Measurements from ENCODE around the gene F2RL3.

The F2RL3 gene

GRCh38 chr19:16851031-16851712 lies 37.6 kb upstream of the F2RL3 start:
- no peak for TF ChIP-seq CTCF (conservative IDR thresholded peaks at IDR 0.05; ENCODE audit: low read depth, low read length)
- DNase-seq (ENCODE audit: low read depth): no peak
- H3K4me3 ChIP-seq (ENCODE audit: low read length): no peak overlapping the region

DNA sequence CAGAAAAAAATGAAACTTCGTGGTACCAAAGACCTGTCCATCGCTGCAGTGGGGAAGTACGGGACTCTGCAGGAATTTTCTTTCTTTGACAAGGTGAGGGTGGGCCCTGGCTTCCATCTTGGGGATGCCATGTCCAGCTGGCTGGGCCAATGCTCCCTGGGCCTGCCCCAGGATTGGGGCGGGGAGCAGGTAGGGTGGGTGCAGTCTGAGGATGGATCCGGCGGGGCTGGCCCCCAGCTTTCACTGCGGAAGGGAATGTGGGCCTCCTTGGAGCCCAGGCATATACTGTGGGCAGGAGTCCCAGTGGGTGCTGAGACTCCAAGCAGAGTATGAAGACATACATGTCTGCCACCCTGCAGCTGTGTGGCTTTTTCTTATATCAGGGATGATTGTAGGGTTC lies 35.7 kb upstream of the F2RL3 start:
- TF ChIP-seq CTCF (conservative IDR thresholded peaks at IDR 0.05; ENCODE audit: low read depth, low read length): no peak
- no peak for DNase-seq (ENCODE audit: low read depth)
- no peak overlapping the region for H3K4me3 ChIP-seq (ENCODE audit: low read length)

- no peak for TF ChIP-seq CTCF (conservative IDR thresholded peaks at IDR 0.05; ENCODE audit: low read depth, low read length)
- no peak overlapping the region for H3K4me3 ChIP-seq (ENCODE audit: low read length)
- no peak for DNase-seq (ENCODE audit: low read depth)
Measured at GRCh38 chr19:16856091-16856490, 32.7 kb upstream of the F2RL3 start.

GRCh38 chr19:16859626-16860025 lies 29.2 kb upstream of the F2RL3 start:
- no peak overlapping the region for H3K4me3 ChIP-seq (ENCODE audit: low read length)
- no peak for TF ChIP-seq CTCF (conservative IDR thresholded peaks at IDR 0.05; ENCODE audit: low read depth, low read length)
- DNase-seq (ENCODE audit: low read depth): no peak

DNA sequence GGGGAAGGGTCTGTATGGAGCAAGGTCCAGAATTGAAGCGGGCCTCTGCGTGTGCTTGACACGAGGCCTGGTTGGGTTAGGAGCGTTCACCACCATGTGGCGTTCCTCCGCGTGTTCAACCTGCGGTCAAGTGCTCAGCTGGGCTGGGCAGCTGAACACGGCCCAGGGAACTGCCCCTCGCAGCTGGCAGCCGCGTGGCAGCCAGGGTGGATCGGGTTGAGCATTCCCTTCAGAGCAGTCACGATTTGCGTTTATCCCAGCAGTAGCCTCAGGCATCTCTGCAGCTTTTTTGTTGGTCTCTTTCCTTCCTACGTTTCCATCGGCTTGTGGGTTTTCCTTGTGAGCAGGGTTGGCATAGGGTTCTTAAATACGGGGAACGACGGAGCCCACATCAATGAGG lies 28.7 kb upstream of the F2RL3 start:
- no peak for TF ChIP-seq CTCF (conservative IDR thresholded peaks at IDR 0.05; ENCODE audit: low read depth, low read length)
- DNase-seq (ENCODE audit: low read depth): no peak
- H3K4me3 ChIP-seq (ENCODE audit: low read length): no peak overlapping the region

GRCh38 chr19:16861011-16861410 lies 27.8 kb upstream of the F2RL3 start:
- no peak overlapping the region for H3K4me3 ChIP-seq (ENCODE audit: low read length)
- no peak for TF ChIP-seq CTCF (conservative IDR thresholded peaks at IDR 0.05; ENCODE audit: low read depth, low read length)
- DNase-seq (ENCODE audit: low read depth): no peak

- DNase-seq (ENCODE audit: low read depth): no peak
- H3K4me3 ChIP-seq (ENCODE audit: low read length): no peak overlapping the region
- TF ChIP-seq CTCF (conservative IDR thresholded peaks at IDR 0.05; ENCODE audit: low read depth, low read length): no peak
Measured at GRCh38 chr19:16861834-16862233, 27.0 kb upstream of the F2RL3 start.
